GM19193 (cell line): ENCODE results near the gene HES5.

ENCODE experiments used
- POLR2A ChIP-seq: IDR thresholded peaks from 4 replicates; pipeline ENCODE4 v1.6.1; 2011; ENCODE audit not compliant: insufficient read depth, insufficient read length; ENCODE audit errors: extremely low read depth

HES5 gene

DNA sequence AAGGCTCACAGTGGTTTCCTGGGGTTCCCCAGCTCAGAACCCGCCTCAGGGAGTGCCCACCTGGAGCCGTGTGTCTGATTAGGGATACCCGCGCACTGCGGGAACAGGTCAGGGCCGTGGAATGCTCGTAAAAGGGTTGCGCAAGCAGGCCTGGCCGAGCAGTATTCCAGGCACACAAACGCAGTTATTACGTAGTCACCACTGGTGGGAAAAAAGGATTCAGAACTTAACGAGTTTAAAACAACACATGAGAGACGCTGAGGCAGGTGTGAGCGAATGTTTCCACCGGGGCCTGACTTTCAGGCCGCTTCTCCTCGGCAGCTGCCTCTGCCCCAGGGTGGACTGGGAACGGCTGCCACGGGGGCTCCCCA is 35.8 kb downstream of the HES5 start:
- no peak for TF ChIP-seq POLR2A

DNA sequence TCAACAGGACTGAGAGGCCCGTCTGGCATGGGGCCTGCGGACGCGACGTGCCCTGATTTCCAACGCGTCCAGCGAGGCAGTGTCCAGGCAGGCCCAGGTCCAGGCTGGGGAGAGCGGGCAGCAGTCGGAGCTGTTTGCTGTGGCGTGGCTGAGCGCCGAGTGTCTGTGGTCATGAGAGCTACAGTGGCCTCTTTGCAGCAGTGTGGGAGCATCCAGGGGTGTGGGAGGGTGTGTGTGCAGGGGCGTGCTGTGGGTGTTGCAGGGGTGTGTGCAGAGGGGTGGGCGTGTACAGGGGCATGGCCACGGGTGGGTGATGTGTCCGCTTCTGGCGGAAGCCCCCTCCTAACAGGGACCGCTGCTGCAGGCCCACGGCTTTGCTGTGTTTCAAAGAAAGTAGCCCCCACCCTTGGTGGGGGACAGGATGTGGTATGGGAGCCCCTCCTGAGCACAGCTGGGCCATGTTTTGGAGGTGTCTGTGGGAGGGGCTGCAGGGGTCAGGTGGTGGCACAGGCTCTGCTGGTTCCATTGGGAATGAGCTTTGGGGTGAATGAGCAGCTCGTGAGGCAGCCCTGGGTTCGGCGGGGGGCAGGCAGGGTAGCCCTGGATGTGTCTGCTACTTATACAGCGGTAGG is 36.3 kb downstream of the HES5 start:
- no peak for TF ChIP-seq POLR2A

DNA sequence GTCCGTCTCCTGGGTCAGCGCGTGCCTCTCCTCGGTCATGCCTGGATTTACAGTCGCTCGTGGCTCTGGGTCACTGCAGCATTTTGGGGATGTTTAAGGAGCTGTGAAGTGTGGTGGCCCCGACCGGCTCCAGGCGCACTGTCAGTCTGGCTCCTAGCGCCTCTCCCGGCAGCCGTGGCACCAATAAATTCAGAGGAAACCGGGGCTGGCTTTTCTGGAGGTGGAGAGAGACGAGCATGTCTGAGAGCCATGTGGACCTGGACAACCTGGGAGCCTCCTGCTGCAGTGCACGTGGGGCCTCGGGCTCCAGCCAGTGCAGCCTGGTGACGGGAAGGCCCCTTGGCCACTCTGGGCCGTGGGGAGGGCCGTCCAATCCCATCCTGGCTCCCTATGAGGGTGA is 36.8 kb downstream of the HES5 start:
- TF ChIP-seq POLR2A: no peak

- no peak for TF ChIP-seq POLR2A
Observed at GRCh38 chr1:2492091-2492490, 38.0 kb downstream of the HES5 start.

DNA sequence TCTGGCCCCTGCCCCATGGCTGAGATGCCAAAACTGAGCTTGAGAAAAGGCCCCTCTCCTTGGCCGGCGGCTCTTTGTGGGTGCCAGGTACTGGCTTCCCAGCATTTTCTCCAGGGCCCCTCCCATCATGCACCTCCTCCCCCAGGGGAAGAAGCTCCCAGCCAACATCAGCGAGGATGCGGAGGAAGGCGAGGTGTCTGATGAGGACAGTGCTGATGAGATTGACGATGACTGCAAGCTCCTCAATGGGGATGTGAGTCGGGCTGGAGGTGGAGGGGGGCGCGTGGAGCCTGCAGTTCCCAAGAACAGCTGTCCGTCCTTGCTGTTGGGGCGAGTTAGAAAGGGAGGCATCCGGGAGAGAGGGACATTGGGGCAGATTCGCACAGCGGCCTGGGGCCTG is 40.4 kb downstream of the HES5 start:
- TF ChIP-seq POLR2A: no peak

DNA sequence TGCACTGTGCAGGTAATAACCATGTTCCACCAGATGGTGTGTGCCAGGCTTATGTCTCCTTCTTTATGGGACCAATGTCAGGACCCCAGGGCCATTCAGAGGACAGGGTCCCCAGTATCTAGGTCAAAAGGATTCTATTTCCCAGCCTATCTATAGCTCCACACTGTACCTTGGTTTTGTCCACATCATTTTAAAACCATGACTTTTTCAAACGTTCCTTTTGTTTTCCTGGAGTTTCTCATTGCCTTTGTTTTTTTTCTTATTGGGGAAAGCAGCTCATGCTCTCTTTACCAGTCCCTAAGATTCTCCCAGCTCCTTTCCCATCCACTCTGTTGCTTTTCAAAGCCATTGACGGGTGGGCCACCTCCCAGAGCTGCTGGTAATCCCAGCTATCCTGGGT is 41.4 kb downstream of the HES5 start:
- TF ChIP-seq POLR2A: no peak

DNA sequence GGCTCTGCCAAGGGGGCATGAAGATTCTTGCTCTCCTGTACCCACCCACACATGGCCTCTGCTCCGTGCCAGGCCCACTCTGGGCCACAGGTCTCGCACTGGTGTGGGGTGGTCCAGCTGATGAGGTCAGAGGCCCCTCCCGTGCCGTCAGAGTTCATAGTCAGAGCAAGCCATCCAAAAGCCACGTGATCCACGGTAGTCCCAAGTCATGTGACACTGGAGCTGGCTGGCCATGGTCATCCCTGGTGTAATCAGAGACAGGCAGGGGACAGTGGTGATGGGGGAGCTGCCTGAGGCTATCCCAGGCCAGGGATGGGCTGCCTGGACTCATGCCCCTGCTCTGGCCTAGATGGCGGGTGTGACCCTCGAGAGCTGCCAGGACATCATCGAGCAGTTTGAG is 43.5 kb downstream of the HES5 start:
- no peak for TF ChIP-seq POLR2A

DNA sequence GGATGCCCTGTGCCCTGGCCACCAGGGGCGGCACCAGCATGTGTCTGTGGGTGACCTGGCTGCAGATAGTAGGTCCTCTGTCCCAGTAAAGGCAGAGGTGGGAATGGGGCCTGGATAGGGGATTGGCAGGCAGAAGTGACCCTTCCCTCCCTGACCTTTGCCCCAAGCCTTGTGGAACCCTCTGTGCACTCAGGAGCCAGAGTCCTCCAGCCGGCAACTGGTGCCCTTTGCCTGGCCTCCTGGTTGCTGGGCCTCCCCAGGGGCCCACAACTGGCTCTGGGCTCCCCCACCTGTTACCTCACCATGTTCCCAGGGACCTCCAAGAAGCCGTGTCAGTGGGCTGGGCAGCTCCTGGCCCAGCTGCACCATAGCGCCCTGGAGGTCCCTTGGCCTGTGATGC is 44.0 kb downstream of the HES5 start:
- no peak for TF ChIP-seq POLR2A

- no peak for TF ChIP-seq POLR2A
Observed at GRCh38 chr1:2483970-2484369, 46.1 kb downstream of the HES5 start.

DNA sequence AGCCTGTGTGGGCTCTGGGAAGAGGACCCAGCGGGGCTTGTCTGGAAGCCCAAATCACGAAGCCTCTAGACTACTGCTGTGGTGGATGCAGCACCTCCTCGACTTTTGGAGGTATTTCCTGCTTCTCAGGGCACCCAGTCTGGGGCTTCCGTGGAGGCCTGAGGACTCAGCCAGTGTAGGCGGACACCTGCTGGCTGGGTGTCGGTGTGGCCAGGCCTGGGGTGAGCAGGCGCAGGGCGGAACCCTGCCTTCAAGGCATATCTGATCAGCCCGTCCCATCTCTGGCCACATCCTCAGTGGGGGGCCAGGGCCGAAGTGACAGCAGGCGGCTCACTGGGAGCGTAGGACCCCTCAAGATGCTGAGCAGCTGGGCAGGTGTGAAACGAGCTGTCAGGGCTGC is 47.0 kb downstream of the HES5 start:
- TF ChIP-seq POLR2A: no peak

DNA sequence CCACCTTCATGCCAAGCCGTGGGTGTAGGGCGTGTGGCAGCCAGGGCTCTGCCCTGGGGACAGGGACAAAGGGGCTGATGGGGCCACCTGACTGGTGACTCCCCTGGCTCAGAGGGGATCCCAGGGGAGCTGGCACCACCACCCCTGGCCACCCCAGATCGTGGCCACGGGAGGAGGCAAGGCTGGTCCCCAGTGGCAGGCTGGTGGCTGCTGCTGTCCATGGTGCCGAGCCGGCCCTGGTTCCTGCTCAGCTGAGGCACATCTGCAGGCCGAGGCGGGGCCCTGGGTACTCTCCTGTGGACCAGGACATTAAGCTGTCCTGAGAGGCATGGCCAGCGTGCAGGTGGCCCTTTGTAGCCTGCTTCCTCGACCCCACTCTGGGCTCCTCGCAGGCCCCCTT is 47.5 kb downstream of the HES5 start:
- TF ChIP-seq POLR2A: no peak

DNA sequence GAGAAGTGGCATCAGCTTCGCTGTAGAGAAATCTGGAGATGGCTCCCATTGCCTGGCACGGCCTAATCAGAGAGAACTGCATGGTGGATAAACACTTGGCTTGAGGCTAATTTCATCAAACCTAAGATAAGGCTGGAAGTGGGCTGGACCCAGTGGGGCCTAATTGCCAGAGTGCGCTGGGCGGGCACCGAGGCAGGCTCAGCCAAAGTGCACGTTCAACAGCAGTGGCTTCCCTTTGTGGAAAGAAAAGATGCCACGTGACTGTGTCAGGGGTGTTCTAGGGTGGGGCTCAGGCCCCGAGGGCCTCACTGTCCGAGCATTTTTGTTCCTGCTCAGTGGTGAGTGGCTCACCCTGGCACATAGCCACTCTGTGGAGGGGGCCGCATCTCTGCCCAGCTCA is 48.2 kb downstream of the HES5 start:
- TF ChIP-seq POLR2A: no peak

DNA sequence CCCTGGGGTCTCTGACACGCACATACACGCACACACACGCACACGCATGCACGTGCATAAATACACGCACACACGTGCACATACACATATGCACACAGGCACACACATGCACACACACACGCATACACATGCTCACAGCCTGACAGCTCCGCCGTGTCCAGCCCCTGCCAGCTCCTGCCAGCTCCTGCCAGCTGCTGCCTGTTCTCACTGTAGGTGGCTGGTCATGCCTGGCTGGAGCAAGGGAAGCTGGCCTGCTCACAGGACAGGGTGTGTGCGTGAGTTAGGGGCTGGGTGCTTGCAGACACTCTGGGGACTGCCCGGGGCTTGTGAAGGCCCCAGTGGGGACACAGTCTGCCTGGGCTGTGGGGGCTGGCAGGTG is 49.1 kb downstream of the HES5 start:
- no peak for TF ChIP-seq POLR2A

- no peak for TF ChIP-seq POLR2A
Observed at GRCh38 chr1:2480236-2480985, 49.7 kb downstream of the HES5 start.

- TF ChIP-seq POLR2A: no peak
Observed at GRCh38 chr1:2479618-2480017, 50.4 kb downstream of the HES5 start.

DNA sequence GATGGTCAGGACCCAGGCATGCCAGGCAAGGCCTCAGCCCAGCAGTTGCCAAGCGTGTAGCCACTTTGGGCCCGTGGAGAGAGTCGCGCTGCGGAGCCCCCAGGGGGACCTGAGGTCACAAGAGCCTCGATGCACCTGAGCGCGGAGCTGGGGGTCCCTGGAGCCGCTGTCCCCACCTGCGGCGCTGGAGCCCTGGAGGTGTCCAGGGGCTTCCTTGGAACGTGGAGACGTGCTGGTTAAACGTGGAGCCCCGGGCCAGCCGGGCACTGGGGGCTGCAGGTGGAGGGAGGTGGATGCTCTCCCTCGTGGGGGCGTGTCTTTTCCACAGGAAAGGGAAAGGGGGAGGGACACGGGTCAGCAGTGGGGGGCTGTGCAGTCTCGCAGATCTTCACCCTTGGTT is 50.9 kb downstream of the HES5 start:
- TF ChIP-seq POLR2A: no peak
